Measurements from ENCODE around the gene TMEM165. TPM values are rescaled to one million over a fixed set of nuclear protein-coding genes. Genes with fewer than 3 reads are reported as not detected.

The TMEM165 gene
- total and polyA plus RNA-seq, 2 donors (not counting 1 experiment from before 2014, with no cell fraction given): 26.3 to 110 TPM

DNA sequence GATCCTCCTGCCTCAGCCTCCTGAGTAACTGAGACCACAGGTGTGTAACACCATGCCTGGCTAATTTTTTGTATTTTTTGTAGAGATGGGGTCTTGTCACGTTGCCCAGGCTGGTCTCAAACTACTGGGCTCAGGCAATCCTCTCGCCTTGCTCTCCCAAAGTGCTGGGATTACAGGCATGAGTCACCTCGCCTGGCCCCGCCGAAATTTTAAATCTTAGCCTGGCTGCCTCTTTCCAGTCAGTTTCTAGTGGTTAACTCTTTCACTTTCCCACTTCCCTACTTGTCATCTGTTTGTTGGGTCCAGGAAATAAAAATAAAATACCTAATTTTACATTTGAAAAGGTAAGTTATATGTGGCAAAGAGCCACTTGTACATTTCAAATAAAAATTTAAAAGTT is 62.4 kb downstream of the TMEM165 start:
- H3K4me1 Mint-ChIP-seq: no peaks in the 10 kb centered on the region
- ChIA-PET POLR2A (no interaction called here), CTCF (no interaction called here)
- Histone ChIP-seq H3K4me3 (ENCODE audit: control extremely low read depth in 1 of 5, extremely low read depth in 1 of 5, insufficient read depth in 1 of 5, low read depth in 2 of 5, low read length in 4 of 5) (no peak overlapping the region), H2AFZ (ENCODE audit: insufficient read depth, low read depth, low read length, poor library complexity, severe bottlenecking) (no peak overlapping the region), H3K9me3 (ENCODE audit: control extremely low read depth in 1 of 3, control insufficient read depth in 2 of 3, insufficient read depth in 1 of 3, low read length in 2 of 3) (no peaks in the 10 kb centered on the region), H3K4me1 (ENCODE audit: control insufficient read depth in 2 of 2, insufficient read depth in 2 of 2, low read length in 2 of 2) (no peaks in the 10 kb centered on the region), H3K79me2 (ENCODE audit: control insufficient read depth, insufficient read depth, low read length) (no peaks in the 10 kb centered on the region), H3K4me2 (replicated peaks; ENCODE audit: low read depth, low read length, poor library complexity, severe bottlenecking) (no peak overlapping the region), H3K27ac (ENCODE audit: low read length in 2 of 2) (no peak overlapping the region), H3K27me3 (replicated peaks in 1 of 4; ENCODE audit: control extremely low read depth in 1 of 4, control insufficient read depth in 3 of 4, insufficient read depth in 4 of 4, low read length in 3 of 4) (no peaks in the 10 kb centered on the region), H3K36me3 (replicated peaks in 1 of 2; ENCODE audit: control extremely low read depth in 1 of 2, control insufficient read depth in 1 of 2, extremely low read depth in 1 of 2, insufficient read depth in 2 of 2, low read length in 1 of 2) (peaks cover 0 to 22% of the 10 kb centered on the region in 2 experiments), H4K20me1 (ENCODE audit: control insufficient read depth, insufficient read depth, low read length, poor library complexity, severe bottlenecking) (no peaks in the 10 kb centered on the region), H3K9ac (ENCODE audit: low read length) (no peak overlapping the region)
- no peak overlapping the region for H3K27ac Mint-ChIP-seq
- DNase-seq (no peak), ATAC-seq (ENCODE audit: low read depth) (no peak)
- H3K27me3 Mint-ChIP-seq: no peaks in the 10 kb centered on the region
- TF ChIP-seq CTCF (IDR thresholded peaks at IDR 0.05) (no peak), EZH2 (IDR thresholded peaks at IDR 0.05; ENCODE audit: borderline replicate concordance, insufficient read depth, low read depth, low read length, poor library complexity, severe bottlenecking) (no peak)
- H3K9me3 Mint-ChIP-seq (ENCODE audit: insufficient read depth): no peaks in the 10 kb centered on the region
- 96% methylated on average over 3 of the region's 5 CpGs for WGBS (ENCODE audit: insufficient coverage)
- H3K4me3 Mint-ChIP-seq: no peak overlapping the region
- intact Hi-C loops (cut with micrococcal nuclease): no loop called here

- DNase-seq: no peak
- Histone ChIP-seq H3K79me2 (ENCODE audit: control insufficient read depth, insufficient read depth, low read length) (no peaks in the 10 kb centered on the region), H3K27ac (ENCODE audit: low read length in 2 of 2) (no peak overlapping the region), H3K4me3 (ENCODE audit: control extremely low read depth in 1 of 5, extremely low read depth in 1 of 5, insufficient read depth in 1 of 5, low read depth in 2 of 5, low read length in 4 of 5) (no peak overlapping the region), H3K4me2 (replicated peaks; ENCODE audit: low read depth, low read length, poor library complexity, severe bottlenecking) (no peak overlapping the region), H2AFZ (ENCODE audit: insufficient read depth, low read depth, low read length, poor library complexity, severe bottlenecking) (no peak overlapping the region), H4K20me1 (ENCODE audit: control insufficient read depth, insufficient read depth, low read length, poor library complexity, severe bottlenecking) (no peaks in the 10 kb centered on the region), H3K36me3 (replicated peaks in 1 of 2; ENCODE audit: control extremely low read depth in 1 of 2, control insufficient read depth in 1 of 2, extremely low read depth in 1 of 2, insufficient read depth in 2 of 2, low read length in 1 of 2) (peaks cover 0 to 22% of the 10 kb centered on the region in 2 experiments), H3K9me3 (ENCODE audit: control extremely low read depth in 1 of 3, control insufficient read depth in 2 of 3, insufficient read depth in 1 of 3, low read length in 2 of 3) (no peaks in the 10 kb centered on the region), H3K9ac (ENCODE audit: low read length) (no peak overlapping the region), H3K27me3 (replicated peaks in 1 of 4; ENCODE audit: control extremely low read depth in 1 of 4, control insufficient read depth in 3 of 4, insufficient read depth in 4 of 4, low read length in 3 of 4) (no peaks in the 10 kb centered on the region), H3K4me1 (ENCODE audit: control insufficient read depth in 2 of 2, insufficient read depth in 2 of 2, low read length in 2 of 2) (no peaks in the 10 kb centered on the region)
- no peak overlapping the region for H3K27ac Mint-ChIP-seq
- H3K27me3 Mint-ChIP-seq: no peaks in the 10 kb centered on the region
- intact Hi-C loops (cut with micrococcal nuclease): no loop called here
- POLR2A ChIA-PET: no interaction called here
- no CpG with 5 or more reads among the region's 2 CpGs for WGBS (ENCODE audit: insufficient coverage)
- no peaks in the 10 kb centered on the region for H3K4me1 Mint-ChIP-seq
- no peaks in the 10 kb centered on the region for H3K9me3 Mint-ChIP-seq (ENCODE audit: insufficient read depth)
- CTCF ChIA-PET: no interaction called here
- no peak for TF ChIP-seq CTCF (IDR thresholded peaks at IDR 0.05)
- TF ChIP-seq EZH2 (IDR thresholded peaks at IDR 0.05; ENCODE audit: borderline replicate concordance, insufficient read depth, low read depth, low read length, poor library complexity, severe bottlenecking): no peak
- no peak overlapping the region for H3K4me3 Mint-ChIP-seq
- no peak for ATAC-seq (ENCODE audit: low read depth)
These were observed 62.9 kb downstream of the TMEM165 start for GRCh38 chr4:55458611-55459010.

All from B cell (primary cell).